ENCODE measurements around the gene MACROD1.

The MACROD1 gene

GRCh38 chr11:64093233-64094039 lies 72.5 kb downstream of the MACROD1 start:
- Histone ChIP-seq H3K4me2 (ENCODE audit: low read depth, low read length, poor library complexity, severe bottlenecking) (no peak overlapping the region), H3K27me3 (ENCODE audit: low read length) (no peaks in the 10 kb centered on the region), H3K9me3 (ENCODE audit: insufficient read depth, low read length) (no peaks in the 10 kb centered on the region), H3F3A (ENCODE audit: insufficient read depth) (no peaks in the 10 kb centered on the region), H3K36me3 (ENCODE audit: low read length) (no peaks in the 10 kb centered on the region), H3K79me2 (ENCODE audit: insufficient read depth, low read length) (no peaks in the 10 kb centered on the region), H3K4me3 (ENCODE audit: insufficient read depth, low read length, poor library complexity, severe bottlenecking) (no peak overlapping the region), H3K9ac (ENCODE audit: low read length) (no peak overlapping the region), H3K9me2 (replicated peaks; ENCODE audit: insufficient read depth, low read length) (no peaks in the 10 kb centered on the region), H3K27ac (ENCODE audit: low read depth, low read length) (no peak overlapping the region), H4K20me1 (ENCODE audit: low read depth, low read length) (no peaks in the 10 kb centered on the region), H2AFZ (ENCODE audit: low read depth, low read length, severe bottlenecking) (no peak overlapping the region)
- TF ChIP-seq EZH2phosphoT487 (conservative IDR thresholded peaks at IDR 0.05; ENCODE audit: low read length): no peak
- TF ChIP-seq CTCF (IDR thresholded peaks at IDR 0.05; ENCODE audit: insufficient read depth, low read length, poor library complexity, severe bottlenecking): no peak

- no peaks in the 10 kb centered on the region for H3F3A ChIP-seq (ENCODE audit: insufficient read depth)
- H3K36me3 ChIP-seq (ENCODE audit: low read length): no peaks in the 10 kb centered on the region
- H3K27ac ChIP-seq (ENCODE audit: low read depth, low read length): no peak overlapping the region
- no peak overlapping the region for H2AFZ ChIP-seq (ENCODE audit: low read depth, low read length, severe bottlenecking)
- no peak overlapping the region for H3K9ac ChIP-seq (ENCODE audit: low read length)
- H3K9me3 ChIP-seq (ENCODE audit: insufficient read depth, low read length): no peaks in the 10 kb centered on the region
- no peaks in the 10 kb centered on the region for H3K27me3 ChIP-seq (ENCODE audit: low read length)
- no peak overlapping the region for H3K4me2 ChIP-seq (ENCODE audit: low read depth, low read length, poor library complexity, severe bottlenecking)
- no peaks in the 10 kb centered on the region for H4K20me1 ChIP-seq (ENCODE audit: low read depth, low read length)
- TF ChIP-seq EZH2phosphoT487 (conservative IDR thresholded peaks at IDR 0.05; ENCODE audit: low read length): no peak
- TF ChIP-seq CTCF (IDR thresholded peaks at IDR 0.05; ENCODE audit: insufficient read depth, low read length, poor library complexity, severe bottlenecking): no peak
- no peaks in the 10 kb centered on the region for H3K79me2 ChIP-seq (ENCODE audit: insufficient read depth, low read length)
- no peaks in the 10 kb centered on the region for H3K9me2 ChIP-seq (replicated peaks; ENCODE audit: insufficient read depth, low read length)
- H3K4me3 ChIP-seq (ENCODE audit: insufficient read depth, low read length, poor library complexity, severe bottlenecking): no peak overlapping the region
Measured at GRCh38 chr11:64092761-64093136, 73.2 kb downstream of the MACROD1 start.

- H4K20me1 ChIP-seq (ENCODE audit: low read depth, low read length): no peaks in the 10 kb centered on the region
- TF ChIP-seq CTCF (IDR thresholded peaks at IDR 0.05; ENCODE audit: insufficient read depth, low read length, poor library complexity, severe bottlenecking) (no peak), EZH2phosphoT487 (conservative IDR thresholded peaks at IDR 0.05; ENCODE audit: low read length) (no peak)
- H3K4me3 ChIP-seq (ENCODE audit: insufficient read depth, low read length, poor library complexity, severe bottlenecking): no peak overlapping the region
- H3K79me2 ChIP-seq (ENCODE audit: insufficient read depth, low read length): no peaks in the 10 kb centered on the region
- no peak overlapping the region for H2AFZ ChIP-seq (ENCODE audit: low read depth, low read length, severe bottlenecking)
- H3K27ac ChIP-seq (ENCODE audit: low read depth, low read length): no peak overlapping the region
- no peak overlapping the region for H3K4me2 ChIP-seq (ENCODE audit: low read depth, low read length, poor library complexity, severe bottlenecking)
- H3F3A ChIP-seq (ENCODE audit: insufficient read depth): no peaks in the 10 kb centered on the region
- no peak overlapping the region for H3K9ac ChIP-seq (ENCODE audit: low read length)
- H3K9me3 ChIP-seq (ENCODE audit: insufficient read depth, low read length): no peaks in the 10 kb centered on the region
- H3K27me3 ChIP-seq (ENCODE audit: low read length): no peaks in the 10 kb centered on the region
- no peaks in the 10 kb centered on the region for H3K36me3 ChIP-seq (ENCODE audit: low read length)
- H3K9me2 ChIP-seq (replicated peaks; ENCODE audit: insufficient read depth, low read length): no peaks in the 10 kb centered on the region
Measured at GRCh38 chr11:64092111-64092760, 73.7 kb downstream of the MACROD1 start.
